TTC549 (cell line): ENCODE data around the gene PRG2.

Experiments used
- FAIRE-seq: peaks from 2 replicates; lab custom pipeline; 2012; peaks lifted over from hg19 to GRCh38; lab: Jason Lieb, UNC

PRG2 gene

DNA sequence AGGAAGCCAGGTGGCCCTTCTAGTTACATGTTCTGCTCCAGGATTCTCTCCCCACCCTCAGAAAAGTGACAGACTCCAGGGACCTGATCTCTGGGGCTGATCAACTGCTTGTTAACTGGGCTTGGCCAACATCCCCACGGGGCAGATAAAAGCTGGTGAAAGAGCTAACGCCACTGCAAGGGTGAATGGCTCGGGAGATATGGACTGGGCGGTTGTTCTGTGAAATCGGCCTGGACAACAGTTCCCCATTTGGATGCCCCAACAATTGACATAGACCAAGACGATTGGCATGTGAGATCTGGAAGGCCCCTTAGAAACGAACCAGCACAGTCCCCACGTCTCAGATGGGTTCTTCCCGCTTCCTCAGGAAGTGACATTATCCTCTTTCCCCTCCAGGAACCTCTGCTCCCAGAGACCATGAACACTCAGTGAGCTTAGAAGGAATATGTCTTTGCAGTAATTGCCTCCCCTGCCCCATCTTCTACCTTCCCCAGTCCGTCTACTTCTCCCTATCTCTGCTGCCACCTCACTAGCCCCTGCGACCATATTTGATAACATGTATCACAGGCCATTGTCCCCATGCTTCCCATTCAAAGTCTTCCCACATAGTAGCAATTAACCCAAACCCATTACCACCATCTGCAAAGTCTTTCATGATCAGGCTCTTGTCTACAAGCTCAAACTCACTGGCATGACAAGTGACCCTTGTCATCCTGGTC lies 5.6 kb upstream of the PRG2 start:
- FAIRE-seq, result no peak

DNA sequence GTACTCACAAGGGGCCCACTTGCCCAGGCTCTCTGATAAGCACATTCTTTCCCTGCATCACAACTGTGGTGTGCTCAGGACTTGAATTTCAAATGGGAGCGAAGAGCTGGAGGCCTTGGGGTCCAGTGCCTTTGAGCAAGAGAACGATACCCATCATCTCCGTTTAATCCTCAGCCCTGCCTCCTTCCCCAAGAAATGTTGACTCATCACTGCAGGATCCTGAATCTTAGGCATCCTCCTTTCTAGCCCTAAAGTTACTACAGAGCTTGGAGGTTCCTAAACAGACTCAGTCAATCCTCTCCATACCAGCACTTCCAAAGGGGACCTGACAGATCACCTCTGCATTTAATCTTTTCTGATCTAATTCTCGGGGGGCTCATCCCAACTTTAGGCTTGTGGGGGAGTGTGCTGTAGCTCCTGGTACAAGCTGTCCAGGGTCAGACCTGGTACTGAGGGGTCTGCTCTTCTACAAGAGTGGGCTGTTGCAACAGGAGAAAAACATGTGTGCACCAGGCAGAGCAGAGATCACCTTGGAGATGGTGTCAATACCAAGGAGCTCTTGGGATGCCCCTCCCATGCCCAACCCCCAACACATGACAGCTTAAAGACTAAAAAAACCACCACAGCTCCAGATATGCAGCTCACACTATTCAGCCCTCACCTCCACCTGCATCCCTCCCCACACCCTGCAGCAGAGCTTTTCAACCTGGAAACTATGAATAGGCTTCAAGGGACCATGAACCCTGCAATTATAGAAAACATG lies 3.9 kb upstream of the PRG2 start:
- FAIRE-seq, result no peak

DNA sequence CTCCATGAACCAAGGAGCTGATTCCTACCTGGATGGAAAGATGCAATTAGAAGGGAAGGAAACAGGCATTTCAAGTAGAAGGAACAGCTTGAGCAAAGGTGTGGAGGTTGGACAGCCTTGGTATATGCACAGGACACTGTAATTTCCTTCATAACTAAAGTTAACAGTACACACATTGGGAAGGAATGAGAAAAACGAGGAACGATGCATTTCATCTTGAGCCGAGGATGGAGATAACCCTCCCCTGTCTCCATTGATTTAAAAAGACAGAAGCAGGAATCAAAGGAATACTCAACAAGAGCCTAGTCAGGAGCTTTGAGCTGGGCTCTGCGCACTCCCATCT lies 2.3 kb upstream of the PRG2 start:
- no peak for FAIRE-seq

DNA sequence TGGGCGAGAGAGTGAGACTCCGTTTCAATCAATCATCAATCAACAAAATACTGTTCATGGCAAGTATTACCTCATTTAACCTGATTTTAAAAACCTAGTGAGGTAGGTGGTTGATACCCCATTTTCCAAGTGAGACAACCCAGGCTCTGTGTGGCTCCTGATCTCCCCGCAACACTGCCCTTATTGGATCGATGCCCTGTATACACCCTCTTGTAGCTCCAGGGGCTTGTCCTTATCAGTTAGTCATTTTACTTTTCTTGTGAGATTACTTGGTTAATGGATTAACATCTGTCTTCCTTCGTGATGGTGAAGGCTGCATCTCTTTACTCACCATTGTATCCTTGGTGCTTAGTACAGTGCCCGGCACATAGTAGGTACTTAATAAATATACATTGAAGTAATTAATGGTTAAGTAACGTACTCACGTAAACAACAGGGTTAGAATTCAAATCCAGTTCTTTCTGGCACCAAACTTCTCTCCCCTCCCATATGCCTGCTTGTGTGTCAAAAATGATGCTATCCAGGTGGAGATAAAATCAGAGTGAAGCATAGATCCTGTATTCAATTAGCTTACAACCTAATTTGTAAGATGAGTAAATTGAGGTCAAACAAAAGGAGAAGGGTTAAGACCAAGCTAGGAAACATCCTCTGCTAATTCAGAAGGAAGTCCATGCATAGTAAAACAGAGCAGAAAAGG lies 1.8 kb upstream of the PRG2 start:
- no peak for FAIRE-seq

DNA sequence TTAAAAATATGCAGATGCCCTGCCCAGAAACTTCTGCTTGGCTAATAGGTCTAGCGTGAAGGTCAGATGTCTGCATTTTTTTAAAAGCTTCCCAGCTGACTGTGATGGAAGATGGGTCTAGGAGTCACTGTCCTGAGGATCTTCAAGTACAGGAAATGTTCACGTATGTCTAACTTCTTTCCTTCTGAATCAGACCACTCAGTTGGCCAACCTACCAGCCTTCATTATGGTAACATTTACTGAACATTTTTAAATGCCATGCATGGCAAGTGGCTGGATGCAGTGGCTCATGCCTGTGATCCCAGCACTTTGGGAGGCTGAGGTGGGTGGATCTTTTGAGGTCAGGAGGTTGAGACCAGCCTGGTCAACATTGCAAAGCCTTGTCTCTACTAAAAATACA lies 1.1 kb upstream of the PRG2 start:
- no peak for FAIRE-seq

DNA sequence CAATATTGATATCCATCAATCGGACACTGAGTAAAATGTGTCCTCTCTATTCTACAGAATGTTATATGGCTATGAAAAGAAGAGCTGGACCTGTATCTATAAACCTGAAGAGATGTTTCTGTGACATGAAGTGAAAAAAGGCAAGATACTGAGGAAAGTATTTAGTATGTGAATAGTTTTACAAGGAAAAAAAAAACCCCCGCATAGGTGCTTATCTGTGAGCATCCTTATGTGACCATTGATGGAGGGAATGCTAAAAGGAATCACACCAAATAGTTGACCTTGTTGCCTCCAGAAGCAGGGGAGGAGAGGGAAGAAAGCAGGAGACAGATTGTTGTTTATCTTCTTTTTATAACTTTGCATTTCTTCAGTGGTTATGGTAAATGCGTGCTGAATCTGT lies 661 bp upstream of the PRG2 start:
- FAIRE-seq, result no peak

DNA sequence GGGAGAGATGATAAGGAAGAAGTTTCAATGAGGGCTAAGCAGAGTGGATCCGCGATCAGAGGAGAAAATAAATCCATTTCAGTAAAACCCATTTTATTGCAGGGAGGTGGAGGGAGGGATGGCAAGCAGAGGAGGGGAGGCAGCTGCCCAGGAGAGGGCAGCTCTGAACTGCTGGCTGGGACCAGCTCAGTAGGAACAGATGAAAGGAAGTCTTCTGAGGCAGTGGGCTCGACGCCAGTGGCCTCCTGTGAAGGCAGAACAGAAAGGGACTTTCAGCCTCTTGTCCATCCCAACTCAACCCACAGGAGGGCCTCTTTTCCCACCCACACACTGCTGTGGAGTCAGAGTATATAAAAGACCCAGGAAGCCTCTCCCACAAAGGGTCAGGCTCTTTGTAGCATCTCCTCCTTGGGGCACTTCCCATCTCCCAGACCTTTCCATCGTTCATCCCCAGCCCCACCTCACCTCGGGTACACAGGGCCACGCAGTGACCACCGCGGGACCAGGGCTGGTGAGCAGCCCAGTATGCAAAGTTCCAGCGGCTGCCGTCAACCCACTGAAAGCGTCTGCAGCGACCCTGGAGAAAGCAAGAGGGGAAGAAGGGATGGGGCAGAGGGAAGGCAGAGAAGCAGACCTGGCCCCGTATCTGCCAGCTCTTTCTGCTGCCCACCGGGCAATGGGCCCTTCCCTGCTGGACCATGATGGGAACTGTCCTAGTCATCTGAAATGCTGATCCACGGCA lies 3.0 kb downstream of the PRG2 start:
- FAIRE-seq, result no peak

DNA sequence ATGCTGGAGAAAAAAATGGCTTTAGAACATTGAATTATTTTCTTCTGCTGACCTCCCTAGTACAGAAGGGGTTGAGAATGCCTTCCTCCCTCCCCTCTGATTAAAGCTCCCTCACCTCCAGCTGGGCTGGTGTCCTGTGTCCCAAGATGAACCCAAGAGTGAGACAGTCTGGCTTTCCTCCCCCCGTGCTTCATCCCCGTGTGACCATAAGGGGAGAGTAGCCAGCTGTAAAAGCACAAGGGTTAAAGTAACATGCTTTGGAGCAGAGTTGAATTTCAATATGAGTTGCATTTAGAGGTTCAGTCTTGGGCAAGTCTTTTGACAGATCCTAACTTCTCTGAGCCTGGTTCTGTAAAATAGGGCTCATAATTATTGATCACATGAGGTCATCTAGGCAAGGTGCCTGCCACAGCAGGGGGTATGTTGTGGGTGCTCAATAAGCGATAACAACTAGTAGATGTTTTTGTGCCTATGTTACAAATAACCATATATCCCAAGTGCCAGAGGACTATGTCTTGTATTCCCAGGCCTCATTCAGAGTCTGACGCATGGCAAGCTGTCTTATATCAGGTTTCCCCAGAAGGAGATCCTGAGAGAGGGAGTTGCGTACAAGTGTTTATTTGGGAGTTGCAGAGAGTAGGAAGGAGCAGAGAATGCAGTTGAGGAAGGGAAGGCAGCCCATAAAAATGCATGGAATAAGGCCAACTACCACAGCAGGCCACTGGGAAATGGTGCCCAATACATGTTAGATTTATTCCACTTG lies 4.1 kb downstream of the PRG2 start:
- no peak for FAIRE-seq

DNA sequence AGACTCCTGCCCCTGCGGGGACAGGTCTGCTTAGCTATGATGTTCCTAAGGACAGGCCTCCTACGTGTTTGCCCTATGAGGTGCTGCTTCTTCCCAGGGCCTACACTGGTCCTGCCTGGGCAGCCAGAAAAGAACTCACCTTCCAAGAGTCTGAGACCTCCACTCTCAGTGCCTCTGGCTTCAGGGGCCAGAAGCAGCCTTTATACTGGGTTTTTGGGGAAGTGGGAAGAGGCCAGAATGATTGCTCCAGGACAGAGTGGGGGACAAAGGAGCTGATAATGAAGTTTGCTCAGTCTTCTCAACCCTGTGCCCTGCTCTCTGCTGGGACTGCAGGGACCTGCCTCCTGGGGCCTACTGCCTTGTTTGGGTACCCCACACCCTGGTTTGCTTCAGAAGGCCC lies 9.5 kb downstream of the PRG2 start, which contains the start of gene PRG3:
Gene PRG3, minus strand, starts transcription at position 176 of the 400 bp plus-strand sequence. CDS start 442 bp downstream, outside the sequence.
- no peak for FAIRE-seq

DNA sequence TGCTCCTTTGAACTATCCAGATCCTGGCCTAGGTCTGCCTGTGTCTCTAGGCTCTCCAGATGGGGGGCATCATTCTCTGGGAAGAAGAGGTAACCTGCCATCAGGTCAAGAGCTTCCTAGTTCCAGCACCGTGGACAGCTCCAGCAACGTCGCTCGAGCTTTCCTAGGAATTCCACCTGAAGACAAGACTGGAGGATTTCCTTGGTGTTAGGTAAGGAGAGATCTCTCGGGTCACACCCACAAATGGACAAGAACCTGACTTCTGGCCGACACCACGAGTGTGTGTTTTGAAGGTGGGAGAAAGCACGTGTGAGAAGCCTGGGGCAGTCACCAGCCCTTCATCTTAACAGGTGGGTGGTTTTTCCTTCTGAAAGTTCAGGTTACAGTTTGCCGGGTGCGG lies 10.7 kb downstream of the PRG2 start:
- FAIRE-seq, result no peak

DNA sequence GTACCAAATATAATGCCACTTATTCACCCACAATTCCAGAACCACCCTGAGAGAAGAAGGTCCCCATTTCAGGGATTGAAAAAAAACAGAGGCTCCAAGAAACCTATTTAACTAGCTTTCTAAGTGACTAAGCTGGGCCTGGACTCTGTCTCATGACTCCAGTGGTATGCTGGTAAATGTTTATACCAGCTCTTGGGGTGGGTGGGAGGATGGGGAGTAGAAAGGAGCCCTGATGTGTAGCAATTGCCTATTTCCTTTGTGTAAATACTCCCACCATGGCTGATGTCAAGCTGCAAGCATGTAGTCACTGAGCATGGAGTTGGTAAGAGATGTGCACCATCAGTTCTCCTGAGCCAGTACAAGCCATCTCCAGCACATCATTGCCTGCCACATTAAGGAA lies 12.3 kb downstream of the PRG2 start:
- no peak for FAIRE-seq

DNA sequence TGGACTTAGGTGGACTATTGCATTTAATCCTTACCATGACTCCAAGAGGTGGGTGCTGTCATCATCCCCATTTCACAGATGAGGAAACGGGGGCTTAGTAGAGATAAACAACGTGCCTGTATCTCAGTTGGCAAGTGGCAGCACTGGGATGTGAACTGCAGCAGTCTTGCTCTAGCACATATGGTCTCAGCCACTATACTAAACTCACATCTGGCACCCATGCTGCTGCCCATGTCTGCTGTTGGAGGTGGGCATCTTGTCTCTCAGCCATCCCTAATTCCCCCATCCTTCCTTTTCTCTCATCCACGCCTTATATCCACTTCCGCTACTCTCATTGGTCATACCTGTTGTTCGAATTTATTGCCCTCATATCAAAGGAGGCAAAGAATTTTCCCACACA lies 13.3 kb downstream of the PRG2 start:
- no peak for FAIRE-seq

DNA sequence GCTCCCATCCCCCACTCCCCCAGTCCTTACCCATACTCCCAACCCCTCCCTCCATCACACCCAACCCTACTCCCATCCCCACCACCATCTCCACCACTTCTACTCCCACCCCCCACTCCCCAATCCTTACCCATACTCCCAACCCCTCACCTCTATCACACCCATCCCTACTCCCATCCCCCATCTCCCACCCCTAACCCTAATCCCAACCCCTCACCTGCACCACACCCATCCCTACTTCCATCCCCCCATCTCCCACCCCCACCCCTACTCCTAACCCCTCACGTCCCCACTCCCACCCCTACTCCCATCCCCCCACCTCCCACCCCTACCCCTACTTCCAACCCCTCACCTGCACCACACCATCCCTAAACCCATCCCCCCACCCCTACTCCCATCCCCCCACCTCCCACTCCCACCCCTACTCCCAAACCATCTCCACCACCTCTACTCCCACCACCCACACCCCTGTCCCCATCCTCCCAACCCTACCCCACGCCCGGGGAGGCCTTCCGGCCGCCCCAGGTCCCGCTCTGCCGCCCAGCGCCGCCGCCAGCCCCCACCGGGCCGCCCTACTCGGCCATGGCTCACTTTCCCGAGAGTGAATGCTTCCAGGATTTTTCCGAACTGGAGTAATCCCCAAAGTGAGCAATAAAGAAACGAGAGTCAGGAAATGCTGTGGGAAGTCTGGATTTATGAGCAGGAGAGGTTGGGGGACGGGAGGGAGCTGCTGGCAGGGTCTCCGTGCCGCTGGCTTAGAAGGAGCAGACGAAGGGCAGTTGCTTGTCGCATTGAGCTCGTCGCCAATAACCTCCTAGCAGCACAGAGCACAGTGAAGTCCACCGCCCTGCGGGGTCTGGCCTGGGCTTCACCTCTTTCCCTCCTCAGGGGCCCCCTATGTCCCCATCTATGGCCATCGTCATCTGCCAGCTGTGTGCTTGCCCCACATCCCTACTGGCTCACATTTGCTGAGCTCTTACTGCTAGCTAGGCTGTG lies 14.1 kb downstream of the PRG2 start:
- FAIRE-seq, result no peak

DNA sequence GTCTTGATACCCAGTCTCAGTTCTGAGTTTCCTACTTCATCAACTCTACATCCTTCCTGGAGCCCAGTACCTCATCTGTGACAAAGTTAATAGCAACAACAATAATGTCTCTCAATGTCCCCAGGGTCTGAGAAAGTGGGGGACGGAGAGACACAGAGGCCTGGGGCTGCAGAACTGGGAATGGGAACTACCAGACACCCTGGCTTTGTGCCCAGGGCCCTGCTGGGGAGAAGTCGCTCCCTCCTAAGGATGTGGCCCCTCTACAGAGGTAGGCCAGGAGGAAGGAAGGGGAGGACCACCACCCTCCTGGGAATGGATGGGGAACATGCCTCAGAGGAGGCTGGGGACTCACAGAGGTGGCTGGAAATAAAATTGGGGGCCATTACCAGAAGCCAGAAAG lies 15.0 kb downstream of the PRG2 start:
- no peak for FAIRE-seq

DNA sequence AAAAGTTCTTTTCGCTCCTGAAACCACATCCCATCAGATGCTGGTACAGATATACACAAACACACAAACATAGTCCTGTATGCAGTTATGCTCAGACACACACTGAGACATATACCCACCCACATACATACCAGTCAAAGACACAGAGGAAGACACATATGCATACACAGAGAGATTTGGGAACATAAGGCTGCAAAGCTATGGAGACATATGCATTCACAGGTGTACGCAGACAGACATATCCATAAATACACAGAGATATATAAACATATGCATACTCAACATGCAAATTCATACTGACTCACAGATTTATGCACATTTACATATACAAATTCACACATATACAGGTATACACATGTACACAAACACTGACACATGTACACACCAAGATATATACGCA lies 15.5 kb downstream of the PRG2 start:
- FAIRE-seq, result no peak

DNA sequence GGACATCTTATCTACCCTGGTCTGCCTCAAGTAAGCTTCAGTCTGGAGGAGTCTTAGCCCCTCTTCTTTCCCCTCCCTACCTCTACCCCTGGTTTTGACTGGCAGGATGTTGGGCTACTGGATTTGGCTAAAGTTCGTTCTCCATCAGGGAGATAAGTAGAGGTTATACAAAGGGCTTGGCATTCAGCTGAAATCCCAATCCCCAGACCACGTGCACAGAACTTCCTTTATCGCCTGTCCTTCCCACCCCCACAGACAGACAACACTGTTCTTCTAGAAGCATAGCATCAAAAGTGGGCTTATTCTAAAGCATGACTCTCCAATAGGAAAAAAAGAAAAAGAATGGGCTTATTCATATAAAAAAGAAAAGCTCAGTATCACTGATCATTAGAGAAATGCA lies 17.3 kb downstream of the PRG2 start:
- no peak for FAIRE-seq

DNA sequence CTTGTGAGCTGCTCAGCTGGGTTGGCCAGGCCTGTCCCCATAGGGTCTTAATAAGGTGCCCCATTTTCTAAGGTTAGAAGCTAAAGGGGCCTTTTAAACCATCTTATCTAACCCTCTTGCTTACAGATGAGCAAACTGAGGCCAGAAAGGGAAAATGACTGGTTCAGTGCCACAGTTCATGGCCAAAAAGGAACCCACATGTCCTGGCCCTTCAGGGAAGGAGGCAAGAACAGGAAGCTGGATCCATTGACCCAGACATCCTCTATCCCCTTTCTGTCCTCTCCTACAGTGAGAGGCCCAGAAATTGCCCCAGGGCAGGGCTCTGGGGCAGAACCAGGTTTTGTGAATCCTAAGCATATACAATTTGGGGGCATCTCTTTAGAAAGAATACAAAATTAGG lies 19.5 kb downstream of the PRG2 start:
- no peak for FAIRE-seq

DNA sequence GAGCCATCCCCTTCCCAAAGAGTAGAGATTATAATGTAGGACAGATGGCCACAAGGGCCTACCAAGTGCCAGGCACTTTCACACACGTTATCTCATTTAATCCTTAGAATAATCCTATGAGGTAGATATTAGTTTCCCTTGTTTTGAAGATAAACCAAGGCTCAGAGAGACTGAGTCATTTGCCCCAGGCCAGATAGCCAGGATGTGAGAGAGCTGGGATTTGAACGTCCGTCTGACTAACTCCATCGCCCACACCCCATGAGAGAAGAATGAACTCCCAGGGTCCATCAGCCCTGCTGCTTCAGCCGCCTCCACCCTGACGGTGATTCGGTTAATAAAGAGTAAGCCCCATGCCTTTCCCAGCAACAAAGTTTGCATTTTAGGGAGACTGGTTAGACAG lies 20.2 kb downstream of the PRG2 start:
- FAIRE-seq, result no peak

DNA sequence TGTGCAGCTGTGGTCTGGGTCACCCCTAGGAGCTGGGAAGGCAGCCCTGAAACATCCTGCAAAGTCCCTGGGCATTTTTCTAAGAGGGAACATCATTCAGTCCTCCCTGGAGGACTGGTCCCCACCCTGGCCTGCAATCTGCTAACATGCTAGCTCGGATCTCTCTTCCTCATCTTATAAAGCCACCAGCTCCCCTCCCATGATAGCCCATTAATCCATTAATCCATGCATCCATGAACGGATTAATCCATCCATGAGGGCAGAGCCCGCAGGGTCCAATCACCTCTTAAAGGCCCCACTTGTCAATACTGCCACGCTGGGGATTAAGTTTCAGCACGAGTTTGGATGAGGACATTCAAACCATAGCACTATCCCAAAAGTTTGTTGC lies 21.6 kb downstream of the PRG2 start:
- no peak for FAIRE-seq

DNA sequence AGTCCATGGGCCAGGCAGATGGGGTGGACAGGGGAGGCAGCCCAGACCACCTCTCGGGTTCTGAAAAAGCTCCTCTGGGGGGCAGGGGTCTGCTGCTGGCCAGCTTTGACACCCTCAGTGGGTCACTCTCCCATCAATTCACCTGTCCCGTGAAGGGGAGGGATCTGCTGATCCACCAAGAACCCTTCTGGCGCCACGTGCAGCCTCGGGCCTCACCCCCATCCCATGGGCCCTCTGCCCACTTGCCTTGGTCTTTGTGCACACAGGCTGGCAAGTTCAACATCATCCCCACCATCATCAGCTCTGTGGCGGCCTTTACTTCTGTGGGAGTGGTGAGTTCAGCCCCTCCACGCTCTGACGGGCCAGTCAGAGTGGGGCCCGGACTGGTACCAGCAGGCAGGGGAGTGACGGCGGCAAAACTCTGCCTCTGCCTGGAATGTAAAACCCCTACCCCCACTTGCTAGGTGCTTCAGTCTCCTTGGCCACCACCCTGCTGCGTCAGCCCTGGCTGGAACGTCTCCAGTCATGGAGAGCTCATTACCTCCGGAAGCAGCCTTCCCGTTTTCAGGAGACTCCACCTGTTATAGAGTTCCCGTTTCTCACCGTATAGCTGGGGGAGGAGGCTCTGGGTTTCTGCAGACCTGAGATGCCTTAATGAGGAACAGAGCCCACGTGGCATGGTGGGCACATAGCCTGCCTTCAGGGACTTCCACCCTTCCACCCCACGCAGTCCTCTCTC lies 22.2 kb downstream of the PRG2 start:
- no peak for FAIRE-seq
